Parathyroid adenoma (tissue), 2 donors: ENCODE measurements around the gene IBA57.

Experiments used
- H2AFZ ChIP-seq: fragments of 300-600 bp; sonication (generic); one replicate; pipeline ENCODE4 v1.7.0; 2017; ENCODE audit warnings: antibody characterized with exemption, mild to moderate bottlenecking
- H3K27ac ChIP-seq: fragments of 300-600 bp; sonication (generic); one replicate; pipeline ENCODE4 v1.7.0; 2017
- H3K27me3 ChIP-seq: fragments of 300-600 bp; sonication (generic); one replicate; pipeline ENCODE4 v1.7.0; 2017; ENCODE audit warnings: low read length; ENCODE audit not compliant: control insufficient read depth, insufficient read depth
- H3K36me3 ChIP-seq: fragments of 300-600 bp; sonication (generic); one replicate; pipeline ENCODE4 v1.7.0; 2017; ENCODE audit warnings: low read length; ENCODE audit not compliant: control insufficient read depth, insufficient read depth
- H3K4me1 ChIP-seq: fragments of 300-600 bp; sonication (generic); one replicate; pipeline ENCODE4 v1.7.0; 2017; ENCODE audit warnings: control low read depth
- H3K4me2 ChIP-seq: fragments of 300-600 bp; sonication (generic); one replicate; pipeline ENCODE4 v1.7.0; 2017; ENCODE audit warnings: low read length
- H3K4me3 ChIP-seq: fragments of 300-600 bp; sonication (generic); one replicate; pipeline ENCODE4 v1.7.0; 2017; ENCODE audit warnings: low read depth, low read length
- H3K79me2 ChIP-seq: fragments of 300-600 bp; sonication (generic); one replicate; pipeline ENCODE4 v1.7.0; 2017; ENCODE audit warnings: control low read depth
- H3K9ac ChIP-seq: fragments of 300-600 bp; sonication (generic); one replicate; pipeline ENCODE4 v1.7.0; 2017; ENCODE audit warnings: mild to moderate bottlenecking
- H3K9me3 ChIP-seq: fragments of 300-600 bp; sonication (generic); one replicate; pipeline ENCODE4 v1.7.0; 2017; ENCODE audit warnings: low read length; ENCODE audit not compliant: control insufficient read depth
- CTCF ChIP-seq: fragments of 300-600 bp; sonication (generic); IDR thresholded peaks from one replicate; pipeline ENCODE4 v1.7.0; 2017; ENCODE audit warnings: antibody characterized with exemption, mild to moderate bottlenecking
- donor health status: primary hyperparathyroidism.

IBA57 gene

GRCh38 chr1:228165372-228166169, at the start of gene IBA57:
Gene IBA57 (plus strand): TSS chr1:228165804. CDS start chr1:228165817, 13 bp downstream.
- Histone ChIP-seq H3K4me2 (peak within 1 kb of the TSS; percentile 91), H3K36me3 (no peaks in the 10 kb centered on the region), H3K9me3 (no peaks in the 10 kb centered on the region), H2AFZ (peak within 1 kb of the TSS; percentile 76), H3K27me3 (no peaks in the 10 kb centered on the region), H3K4me1 (no peaks in the 10 kb centered on the region), H3K79me2 (no peaks in the 10 kb centered on the region), H3K27ac (peak within 1 kb of the TSS; percentile 88), H3K4me3 (peak within 1 kb of the TSS; percentile 61), H3K9ac (peak within 1 kb of the TSS; percentile 53)
- TF ChIP-seq CTCF = peak; percentile 78

- Histone ChIP-seq H3K79me2 (no peaks in the 10 kb centered on the region), H3K4me3 (no peak overlapping the region), H3K36me3 (no peaks in the 10 kb centered on the region), H3K27ac (no peak overlapping the region), H3K4me2 (no peak overlapping the region), H2AFZ (no peak overlapping the region), H3K27me3 (no peaks in the 10 kb centered on the region), H3K9me3 (no peaks in the 10 kb centered on the region), H3K9ac (no peak overlapping the region), H3K4me1 (no peaks in the 10 kb centered on the region)
- TF ChIP-seq CTCF = no peak
Measured at GRCh38 chr1:228117335-228117734, 48.3 kb upstream of the IBA57 start.

GRCh38 chr1:228118040-228118439, 47.6 kb upstream of the IBA57 start:
- TF ChIP-seq CTCF = no peak
- no peaks in the 10 kb centered on the region for H3K9me3 ChIP-seq
- H3K36me3 ChIP-seq = no peaks in the 10 kb centered on the region
- H3K9ac ChIP-seq = no peak overlapping the region
- H2AFZ ChIP-seq = no peak overlapping the region
- no peak overlapping the region for H3K4me2 ChIP-seq
- H3K4me1 ChIP-seq = no peaks in the 10 kb centered on the region
- no peaks in the 10 kb centered on the region for H3K79me2 ChIP-seq
- H3K4me3 ChIP-seq = no peak overlapping the region
- H3K27ac ChIP-seq = no peak overlapping the region
- H3K27me3 ChIP-seq = no peaks in the 10 kb centered on the region

- H3K9ac ChIP-seq = no peak overlapping the region
- no peaks in the 10 kb centered on the region for H3K36me3 ChIP-seq
- no peak overlapping the region for H3K4me2 ChIP-seq
- no peaks in the 10 kb centered on the region for H3K9me3 ChIP-seq
- H3K4me1 ChIP-seq = no peaks in the 10 kb centered on the region
- no peak for TF ChIP-seq CTCF
- H3K27me3 ChIP-seq = no peaks in the 10 kb centered on the region
- H3K27ac ChIP-seq = no peak overlapping the region
- no peak overlapping the region for H3K4me3 ChIP-seq
- H3K79me2 ChIP-seq = no peaks in the 10 kb centered on the region
- H2AFZ ChIP-seq = no peak overlapping the region
Measured at GRCh38 chr1:228120351-228120750, 45.3 kb upstream of the IBA57 start.
